HG03521 (cell line): ENCODE data around the gene ATP9B.

Experiments
- ATAC-seq: cut with Tn5 transposase; IDR thresholded peaks from one replicate; pipeline ENCODE4 v1.9.1; 2021; ENCODE audit warnings: mild to moderate bottlenecking, moderate library complexity; ENCODE audit not compliant: unreplicated experiment

The ATP9B gene

GRCh38 chr18:79068937-79069716 is at the start of gene ATP9B:
TSS of gene ATP9B (plus strand) at chr18:79069394. CDS start at chr18:79069411, 17 bp downstream.
- ATAC-seq = peak; percentile 84

- ATAC-seq = no peak
These were observed 49.3 kb upstream of the ATP9B start for GRCh38 chr18:79019881-79020280.

- no peak for ATAC-seq
These were observed 46.6 kb upstream of the ATP9B start for GRCh38 chr18:79022603-79023002.

GRCh38 chr18:79026491-79026890 is 42.7 kb upstream of the ATP9B start:
- no peak for ATAC-seq

GRCh38 chr18:79030680-79031079 is 38.5 kb upstream of the ATP9B start:
- ATAC-seq = no peak

GRCh38 chr18:79042276-79042675 is 26.9 kb upstream of the ATP9B start:
- no peak for ATAC-seq

GRCh38 chr18:79043288-79043687 is 25.9 kb upstream of the ATP9B start:
- ATAC-seq = no peak

GRCh38 chr18:79046522-79046921 is 22.7 kb upstream of the ATP9B start:
- ATAC-seq = no peak

GRCh38 chr18:79047556-79048244 is 21.5 kb upstream of the ATP9B start:
- no peak for ATAC-seq

GRCh38 chr18:79048245-79048632 is 21.0 kb upstream of the ATP9B start:
- ATAC-seq = no peak

- ATAC-seq = no peak
These were observed 19.7 kb upstream of the ATP9B start for GRCh38 chr18:79049506-79049905.

GRCh38 chr18:79050005-79050404 is 19.2 kb upstream of the ATP9B start:
- no peak for ATAC-seq

GRCh38 chr18:79056827-79057367 is 12.3 kb upstream of the ATP9B start:
- ATAC-seq = no peak

GRCh38 chr18:79058007-79058406 is 11.2 kb upstream of the ATP9B start:
- no peak for ATAC-seq

- ATAC-seq = no peak
These were observed 6.4 kb upstream of the ATP9B start for GRCh38 chr18:79062806-79063205.

- ATAC-seq = no peak
These were observed 5.0 kb upstream of the ATP9B start for GRCh38 chr18:79064228-79064627.

GRCh38 chr18:79065802-79066201 is 3.4 kb upstream of the ATP9B start:
- no peak for ATAC-seq

- ATAC-seq = no peak
These were observed 1.6 kb upstream of the ATP9B start for GRCh38 chr18:79067611-79068010.

- ATAC-seq = peak; percentile 34
These were observed 755 bp upstream of the ATP9B start for GRCh38 chr18:79068341-79068936.

GRCh38 chr18:79069717-79070151 is 540 bp downstream of the ATP9B start:
- ATAC-seq = no peak

- ATAC-seq = no peak
These were observed 1.3 kb downstream of the ATP9B start for GRCh38 chr18:79070486-79070885.

GRCh38 chr18:79071037-79071436 is 1.8 kb downstream of the ATP9B start:
- ATAC-seq = no peak
